GM21423 (cell line): Measurements from ENCODE around the gene RBAK.
"Not testable (repeated sequence)": the region's sequence is repeated elsewhere in the genome, so short reads cannot be mapped to it uniquely, and the experiment has no call there.

Source experiments
- ATAC-seq: cut with Tn5 transposase; IDR thresholded peaks from one replicate; pipeline ENCODE4 v1.9.1; 2021; ENCODE audit warnings: mild to moderate bottlenecking, moderate library complexity; ENCODE audit not compliant: unreplicated experiment

Gene RBAK

GRCh38 chr7:5050676-5051075 lies 5.0 kb downstream of the RBAK start:
- no peak for ATAC-seq

DNA sequence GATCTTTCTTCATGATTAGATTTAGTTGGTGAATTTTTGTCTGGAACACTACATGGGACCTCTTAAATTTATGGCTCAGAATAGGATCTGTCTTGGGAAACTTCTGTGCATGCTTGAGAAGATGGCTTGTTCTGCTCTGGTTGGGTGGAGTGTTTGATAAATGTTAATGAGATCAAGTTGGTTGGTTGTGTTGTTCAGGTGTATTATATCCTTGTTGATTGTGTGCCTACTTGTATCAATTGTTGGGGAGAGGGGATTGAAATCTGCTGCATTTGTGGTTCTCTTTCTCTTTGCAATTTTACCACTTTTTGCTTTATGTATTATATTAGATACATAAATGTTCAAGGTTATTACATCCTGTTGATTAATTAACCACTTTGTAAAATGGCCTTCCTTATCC lies 6.1 kb downstream of the RBAK start:
- not testable (repeated sequence) for ATAC-seq

DNA sequence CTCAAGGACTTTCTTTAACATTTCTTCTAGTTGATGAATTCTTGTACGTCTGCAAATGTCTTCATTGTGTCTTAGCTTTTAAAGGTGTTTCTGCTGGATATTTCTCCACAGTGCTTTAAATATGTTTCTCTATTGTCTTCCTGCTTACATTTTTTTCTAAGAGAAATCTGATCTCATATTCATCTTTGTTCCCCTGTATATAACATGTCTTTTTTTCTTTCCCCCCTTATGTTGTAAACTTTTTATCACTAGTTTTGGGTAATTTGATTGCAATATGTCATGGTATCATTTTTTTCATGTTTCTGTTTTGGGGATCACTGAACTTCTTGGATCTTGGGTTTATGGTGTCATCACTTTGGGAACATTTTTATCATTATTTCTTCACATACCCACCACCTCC lies 7.5 kb downstream of the RBAK start:
- no peak for ATAC-seq

DNA sequence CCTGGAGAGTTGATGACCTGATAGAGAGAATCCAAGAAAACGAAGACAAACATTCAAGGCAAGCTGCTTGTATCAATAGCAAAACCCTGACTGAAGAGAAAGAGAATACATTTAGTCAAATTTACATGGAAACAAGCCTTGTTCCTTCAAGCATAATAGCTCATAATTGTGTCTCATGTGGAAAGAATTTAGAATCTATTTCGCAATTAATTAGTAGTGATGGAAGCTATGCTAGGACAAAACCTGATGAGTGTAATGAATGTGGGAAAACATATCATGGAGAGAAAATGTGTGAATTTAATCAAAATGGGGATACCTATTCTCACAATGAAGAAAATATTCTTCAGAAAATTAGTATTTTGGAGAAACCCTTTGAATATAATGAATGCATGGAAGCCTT lies 18.0 kb downstream of the RBAK start:
- no peak for ATAC-seq

DNA sequence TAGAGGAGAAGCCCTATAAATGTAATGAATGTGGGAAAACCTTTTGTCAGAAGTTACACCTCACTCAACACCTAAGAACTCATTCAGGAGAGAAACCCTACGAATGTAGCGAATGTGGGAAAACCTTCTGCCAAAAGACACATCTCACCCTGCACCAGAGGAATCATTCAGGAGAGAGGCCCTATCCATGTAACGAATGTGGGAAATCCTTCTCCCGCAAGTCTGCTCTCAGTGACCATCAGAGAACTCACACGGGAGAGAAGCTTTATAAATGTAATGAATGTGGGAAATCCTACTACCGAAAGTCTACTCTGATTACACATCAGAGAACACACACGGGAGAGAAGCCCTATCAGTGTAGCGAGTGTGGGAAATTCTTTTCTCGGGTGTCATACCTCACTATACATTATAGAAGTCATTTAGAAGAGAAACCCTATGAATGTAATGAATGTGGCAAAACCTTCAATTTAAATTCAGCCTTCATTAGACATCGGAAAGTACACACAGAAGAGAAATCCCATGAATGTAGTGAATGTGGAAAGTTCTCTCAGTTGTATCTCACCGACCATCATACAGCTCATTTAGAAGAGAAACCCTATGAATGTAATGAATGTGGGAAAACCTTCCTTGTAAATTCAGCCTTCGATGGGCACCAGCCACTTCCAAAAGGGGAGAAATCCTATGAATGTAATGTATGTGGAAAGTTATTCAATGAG lies 18.9 kb downstream of the RBAK start:
- no peak for ATAC-seq

DNA sequence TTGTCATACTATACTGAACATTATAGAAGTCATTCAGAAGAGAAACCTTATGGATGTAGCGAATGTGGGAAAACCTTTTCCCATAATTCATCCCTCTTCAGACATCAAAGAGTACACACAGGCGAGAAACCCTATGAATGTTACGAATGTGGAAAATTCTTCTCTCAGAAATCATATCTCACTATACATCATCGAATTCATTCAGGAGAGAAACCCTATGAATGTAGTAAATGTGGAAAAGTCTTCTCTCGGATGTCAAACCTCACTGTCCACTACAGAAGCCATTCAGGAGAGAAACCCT lies 19.4 kb downstream of the RBAK start:
- no peak for ATAC-seq

DNA sequence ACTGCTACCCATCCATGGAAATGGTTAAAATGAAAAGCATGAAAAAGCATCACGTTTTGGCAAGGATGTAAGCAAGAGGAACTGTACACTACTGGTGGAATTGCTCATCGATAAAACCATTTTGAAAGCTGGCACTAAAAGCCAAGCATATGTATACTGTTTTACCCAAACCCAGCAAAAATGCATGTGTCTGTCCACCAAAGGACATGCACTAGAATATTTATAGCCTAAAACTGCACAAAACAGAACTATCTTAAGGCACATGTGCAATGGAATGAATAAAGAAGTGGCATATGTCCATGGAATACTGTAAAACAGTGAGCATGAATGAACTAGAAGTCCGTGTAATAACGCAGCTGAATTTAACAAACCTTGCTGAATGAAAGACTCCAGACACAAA lies 22.9 kb downstream of the RBAK start:
- ATAC-seq = no peak

DNA sequence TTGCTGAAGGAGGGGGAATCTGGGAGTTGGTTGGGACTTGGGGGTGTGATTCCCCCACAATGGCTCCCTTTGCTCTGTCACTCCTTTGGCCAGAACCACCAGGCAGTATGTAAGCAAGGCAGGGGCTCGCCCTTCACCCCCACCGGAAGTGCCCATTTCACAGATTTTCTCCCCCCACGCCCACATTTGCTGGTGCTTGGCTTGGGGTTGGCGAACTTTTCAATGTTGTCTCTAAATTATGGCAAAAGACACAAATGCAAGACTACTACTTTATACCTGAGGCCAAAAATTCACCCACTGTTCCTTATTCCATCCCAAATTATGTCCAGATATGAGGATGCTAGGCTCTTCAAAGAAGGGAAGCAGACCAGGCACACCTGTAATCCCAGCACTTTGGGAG lies 24.5 kb downstream of the RBAK start:
- ATAC-seq = no peak

DNA sequence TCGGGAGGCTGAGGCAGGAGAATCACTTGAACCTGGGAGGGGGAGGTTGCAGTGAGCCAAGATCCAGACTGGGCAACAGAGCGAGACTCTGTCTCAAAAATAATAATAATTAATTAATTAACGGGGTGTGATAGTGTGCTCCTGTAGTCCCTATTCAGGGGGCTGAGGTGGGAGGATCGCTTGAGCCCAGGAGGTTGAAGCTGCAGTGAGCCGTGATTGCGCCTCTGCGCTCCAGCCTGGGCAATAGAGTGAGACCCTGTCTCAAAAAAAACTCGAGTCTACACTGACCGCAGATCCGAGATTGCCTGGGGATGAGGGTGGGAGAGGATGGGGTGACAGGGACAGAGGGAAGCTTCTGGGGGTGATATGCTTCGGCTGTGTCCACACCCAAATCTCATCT lies 29.5 kb downstream of the RBAK start:
- not testable (repeated sequence) for ATAC-seq

DNA sequence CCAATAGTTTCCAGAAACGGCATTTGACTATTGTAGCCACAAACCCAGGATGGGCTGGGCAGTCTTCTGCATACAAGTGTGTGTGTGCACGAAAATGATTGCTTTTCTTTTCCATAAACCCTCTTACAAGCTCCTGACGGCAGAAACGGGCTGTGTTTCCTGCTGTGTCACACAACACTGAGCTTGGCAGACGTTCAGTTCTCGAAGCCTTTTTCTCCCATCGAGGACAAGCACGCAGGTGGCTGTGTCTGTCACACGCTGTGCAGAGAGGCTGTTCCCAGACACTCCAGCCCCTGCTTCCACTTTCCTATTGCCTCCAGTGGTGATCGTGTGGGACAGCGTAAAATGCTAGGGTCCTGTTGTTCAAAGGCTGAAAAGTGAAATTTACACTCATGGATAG lies 32.1 kb downstream of the RBAK start:
- no peak for ATAC-seq

GRCh38 chr7:5082806-5083205 lies 37.1 kb downstream of the RBAK start:
- ATAC-seq = no peak

GRCh38 chr7:5083311-5083711 lies 37.7 kb downstream of the RBAK start:
- no peak for ATAC-seq

DNA sequence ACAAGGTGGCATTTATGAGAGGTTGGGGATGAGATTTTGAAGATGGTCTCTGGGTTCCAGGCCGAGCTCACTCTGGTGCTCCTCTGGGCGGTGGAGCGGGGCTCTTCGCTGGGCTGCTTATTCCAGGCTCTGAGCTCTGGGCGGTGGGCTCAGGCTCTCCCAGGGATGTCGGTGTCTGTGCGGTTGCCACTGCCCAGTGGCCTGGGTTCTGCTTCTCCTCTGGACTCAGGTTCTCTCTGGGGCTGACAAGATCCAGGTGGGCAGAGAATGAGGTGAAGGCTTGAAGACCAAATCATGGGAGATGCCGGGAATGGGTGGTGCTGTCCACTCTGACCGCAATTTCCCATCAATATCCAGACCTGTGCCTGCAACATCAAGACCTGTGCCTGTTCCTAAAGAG lies 40.6 kb downstream of the RBAK start:
- no peak for ATAC-seq

DNA sequence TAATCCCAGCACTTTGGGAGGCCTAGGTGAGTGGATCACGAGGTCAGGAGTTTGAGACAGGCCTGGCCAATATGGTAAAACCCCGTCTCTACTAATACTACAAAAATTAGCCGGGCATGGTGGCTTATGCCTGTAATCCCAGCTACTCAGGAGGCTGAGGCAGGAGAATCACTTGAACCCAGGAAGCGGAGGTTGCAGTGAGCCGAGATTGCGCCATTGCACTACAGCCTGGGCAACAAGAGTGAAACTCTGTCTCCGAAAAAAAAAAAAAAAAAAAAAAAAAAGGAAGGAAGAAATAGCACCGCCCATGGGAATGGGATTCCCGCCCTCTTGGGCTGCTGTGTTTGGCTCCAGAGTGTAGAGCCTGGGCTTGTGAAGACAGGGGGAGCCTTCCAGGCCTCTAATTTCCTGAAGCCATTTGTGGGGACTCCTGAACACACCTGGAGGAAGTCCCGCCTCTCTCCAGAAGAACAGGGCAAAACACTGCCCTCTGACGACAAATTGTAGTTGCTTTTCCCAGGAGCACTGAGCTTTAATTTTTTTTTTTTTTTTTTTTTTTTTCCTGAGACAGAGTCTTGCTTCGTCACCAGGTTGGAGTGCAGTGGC lies 42.7 kb downstream of the RBAK start:
- not testable (repeated sequence) for ATAC-seq

GRCh38 chr7:5088906-5089305 lies 43.2 kb downstream of the RBAK start:
- ATAC-seq = no peak

- ATAC-seq = no peak
Observed at GRCh38 chr7:5093948-5094347, 48.3 kb downstream of the RBAK start.

DNA sequence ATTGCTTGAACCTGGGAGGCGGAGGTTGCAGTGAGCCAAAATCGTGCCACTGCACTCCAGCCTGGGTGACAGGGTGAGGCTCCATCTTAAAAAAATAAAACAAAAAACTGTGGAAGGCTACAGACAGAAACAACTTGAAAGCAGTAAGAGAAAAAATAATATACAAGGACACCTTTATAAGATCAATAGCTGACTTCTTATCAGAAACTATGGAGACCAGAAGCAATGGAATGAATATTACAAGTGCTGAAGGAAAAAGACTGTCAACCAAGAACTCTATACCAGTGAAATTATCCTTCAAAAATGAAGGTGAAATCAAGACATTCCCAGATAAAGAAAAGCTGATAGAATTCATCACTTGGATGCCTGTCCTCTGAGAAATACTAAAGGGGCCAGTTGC lies 49.0 kb downstream of the RBAK start:
- no peak for ATAC-seq

DNA sequence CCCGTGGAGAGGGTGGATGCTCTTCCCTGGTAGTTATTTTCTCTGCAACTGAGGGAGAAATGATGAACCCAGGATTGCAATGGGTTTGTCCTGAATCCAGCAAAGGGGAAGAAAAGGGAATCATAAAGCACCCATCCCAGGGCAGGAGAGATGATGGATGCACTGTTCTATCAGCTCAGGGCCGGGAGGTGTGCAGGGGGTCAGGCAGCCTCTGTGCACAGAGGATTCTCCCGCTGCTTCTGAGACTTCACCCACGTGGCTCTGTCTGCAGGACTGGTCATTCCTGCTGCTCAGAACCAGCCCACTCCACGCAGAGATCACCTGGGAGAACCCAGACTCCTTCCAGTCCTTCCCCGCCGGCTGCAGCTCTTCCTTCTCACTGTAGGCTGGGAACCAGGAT lies 70.7 kb downstream of the RBAK start:
- no peak for ATAC-seq

- ATAC-seq = no peak
Observed at GRCh38 chr7:5117095-5117970, 71.7 kb downstream of the RBAK start.
